ENCODE data around the gene ST3GAL4. TPM values are rescaled to one million over a fixed set of nuclear protein-coding genes. Genes with fewer than 3 reads are reported as not detected.
"Not testable (repeated sequence)": the region's sequence is repeated elsewhere in the genome, so short reads cannot be mapped to it uniquely, and the experiment has no call there.

The ST3GAL4 gene
- 13.2 and 14.1 TPM in 2 replicates for total RNA-seq

DNA sequence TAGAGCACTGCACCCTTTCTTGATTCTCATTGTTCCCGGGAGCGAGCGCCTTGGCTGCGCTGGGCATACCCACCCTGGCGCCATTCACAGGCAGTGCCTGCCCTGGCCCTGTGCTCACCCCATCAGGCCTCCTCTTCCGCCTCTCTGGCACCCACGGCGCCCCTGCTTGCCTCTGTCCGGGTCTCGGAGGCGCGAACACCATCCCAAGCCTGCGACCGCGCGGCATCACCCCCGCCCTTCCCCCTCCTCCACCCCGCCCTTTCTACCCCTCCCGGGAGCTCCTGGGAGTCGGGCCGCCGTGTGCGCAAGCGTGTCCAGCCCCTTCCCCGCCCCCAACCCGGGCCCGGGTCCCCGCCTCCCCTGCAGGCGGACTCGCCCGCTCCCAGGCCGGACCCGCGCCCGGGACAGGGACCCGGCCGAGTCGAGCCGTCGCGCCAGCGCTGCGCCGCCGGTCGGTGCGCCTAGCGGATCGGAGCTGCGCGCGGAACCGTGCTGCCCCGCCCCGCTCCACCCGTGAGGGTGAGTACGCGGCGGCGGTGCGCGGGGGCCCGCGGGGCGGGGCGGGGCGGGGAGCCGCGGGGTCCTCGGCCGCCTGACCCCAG lies at the start of gene ST3GAL4:
Gene ST3GAL4, plus strand, starts transcription at position 363 of the 602 bp plus-strand sequence. CDS start 50,470 bp downstream, outside the sequence.
- H3K4me1 Mint-ChIP-seq (ENCODE audit: low read depth), result peaks cover 36% of the 10 kb centered on the region
- DNase-seq (ENCODE audit: low spot score), result peak; percentile 64
- peak within 1 kb of the TSS; percentile 92 for H3K27ac Mint-ChIP-seq
- H3K27me3 Mint-ChIP-seq (ENCODE audit: insufficient read depth), result no peaks in the 10 kb centered on the region
- intact Hi-C loops (cut with micrococcal nuclease), result loop anchor here (1.0 to 2.0 kb wide), 5 partner anchors 51 to 468 kb away; partner anchors contain the start of genes CDON, DCPS, DDX25 and FAM118B
- no peaks in the 10 kb centered on the region for H3K9me3 Mint-ChIP-seq
- H3K36me3 Mint-ChIP-seq (ENCODE audit: low read depth), result peaks cover 16% of the 10 kb centered on the region
- peak within 1 kb of the TSS; percentile 95 for H3K4me3 Mint-ChIP-seq

GRCh38 chr11:126305699-126306098 lies 49.8 kb upstream of the ST3GAL4 start:
- peak overlapping the region; percentile 78 for H3K27ac Mint-ChIP-seq
- H3K36me3 Mint-ChIP-seq (ENCODE audit: low read depth), result peaks cover 30% of the 10 kb centered on the region
- H3K4me3 Mint-ChIP-seq, result peak overlapping the region; percentile 78
- H3K9me3 Mint-ChIP-seq, result no peaks in the 10 kb centered on the region
- H3K4me1 Mint-ChIP-seq (ENCODE audit: low read depth), result peaks cover 43% of the 10 kb centered on the region
- DNase-seq (ENCODE audit: low spot score), result no peak
- H3K27me3 Mint-ChIP-seq (ENCODE audit: insufficient read depth), result no peaks in the 10 kb centered on the region
- intact Hi-C loops (cut with micrococcal nuclease), result loop anchor here (2.0 to 5.0 kb wide), 2 partner anchors 403 to 687 kb away; partner anchors contain the start of gene PUS3

DNA sequence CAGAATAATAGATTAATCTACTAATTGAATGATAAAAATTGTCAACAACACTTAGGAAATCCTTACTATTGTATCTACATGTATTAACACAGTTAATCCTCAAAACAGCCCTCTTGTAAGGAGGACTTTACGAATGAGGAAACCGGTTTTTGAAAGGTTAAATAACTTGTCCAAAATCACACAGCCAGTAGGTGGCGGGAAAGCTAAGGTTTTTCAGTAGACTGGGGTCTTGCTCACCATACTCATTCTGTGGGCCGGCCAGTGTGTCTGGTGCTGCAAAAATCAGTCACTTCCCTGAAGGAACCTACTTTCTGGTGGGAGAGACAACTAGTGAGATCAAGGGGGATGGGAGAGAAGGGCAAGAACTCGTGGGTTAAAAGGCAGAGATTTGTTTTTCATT lies 47.8 kb upstream of the ST3GAL4 start:
- intact Hi-C loops (cut with micrococcal nuclease), result loop anchor here (5.0 kb wide), 1 partner anchor 685 kb away; no protein-coding TSS in a partner anchor
- Mint-ChIP-seq H3K27ac (no peak overlapping the region), H3K4me1 (ENCODE audit: low read depth) (peaks cover 46% of the 10 kb centered on the region), H3K4me3 (no peak overlapping the region), H3K27me3 (ENCODE audit: insufficient read depth) (no peaks in the 10 kb centered on the region), H3K9me3 (no peaks in the 10 kb centered on the region), H3K36me3 (ENCODE audit: low read depth) (peaks cover 33% of the 10 kb centered on the region)
- DNase-seq (ENCODE audit: low spot score), result no peak

- Mint-ChIP-seq H3K4me3 (no peak overlapping the region), H3K27me3 (ENCODE audit: insufficient read depth) (no peaks in the 10 kb centered on the region), H3K27ac (no peak overlapping the region), H3K36me3 (ENCODE audit: low read depth) (peaks cover 32% of the 10 kb centered on the region), H3K4me1 (ENCODE audit: low read depth) (peaks cover 42% of the 10 kb centered on the region), H3K9me3 (no peaks in the 10 kb centered on the region)
- intact Hi-C loops (cut with micrococcal nuclease), result loop anchor here (5.0 kb wide), 1 partner anchor 684 kb away; no protein-coding TSS in a partner anchor
- DNase-seq (ENCODE audit: low spot score), result no peak
Observed at GRCh38 chr11:126308271-126308671, 47.2 kb upstream of the ST3GAL4 start.

DNA sequence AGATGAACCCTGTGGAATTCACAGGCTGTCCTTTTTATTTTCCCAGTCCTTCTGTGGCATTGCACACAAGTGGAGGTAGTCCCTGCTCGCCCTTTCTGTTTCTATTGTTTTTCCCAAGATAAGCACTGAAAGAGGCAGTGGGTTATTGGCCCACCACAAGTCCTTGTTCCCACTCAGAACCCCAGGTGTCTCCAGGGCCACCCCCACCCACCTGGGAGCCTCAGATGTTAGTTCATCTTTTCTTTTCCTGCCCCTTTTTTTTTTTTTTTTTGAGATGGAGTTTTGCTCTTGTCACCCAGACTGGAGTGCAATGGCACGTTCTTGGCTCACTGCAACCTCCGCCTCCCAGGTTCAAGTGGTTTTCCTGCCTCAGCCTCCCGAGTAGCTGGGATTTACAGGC lies 46.7 kb upstream of the ST3GAL4 start:
- peaks cover 44% of the 10 kb centered on the region for H3K4me1 Mint-ChIP-seq (ENCODE audit: low read depth)
- not testable (repeated sequence) for H3K27me3 Mint-ChIP-seq (ENCODE audit: insufficient read depth)
- intact Hi-C loops (cut with micrococcal nuclease), result loop anchor here (5.0 kb wide), 1 partner anchor 684 kb away; no protein-coding TSS in a partner anchor

GRCh38 chr11:126310200-126310991 lies 45.1 kb upstream of the ST3GAL4 start:
- Mint-ChIP-seq H3K27ac (peak overlapping the region; percentile 13), H3K4me1 (ENCODE audit: low read depth) (peaks cover 39% of the 10 kb centered on the region)
- intact Hi-C loops (cut with micrococcal nuclease), result loop anchor here (1.0 kb wide), 2 partner anchors 106 to 130 kb away; no protein-coding TSS in a partner anchor

More for the DNA sequence above, 46.7 kb upstream of the ST3GAL4 start:
- H3K36me3 Mint-ChIP-seq (ENCODE audit: low read depth), result peaks cover 29% of the 10 kb centered on the region
- H3K4me3 Mint-ChIP-seq; H3K27ac Mint-ChIP-seq; H3K9me3 Mint-ChIP-seq; DNase-seq (ENCODE audit: low spot score): not testable (repeated sequence)

DNA sequence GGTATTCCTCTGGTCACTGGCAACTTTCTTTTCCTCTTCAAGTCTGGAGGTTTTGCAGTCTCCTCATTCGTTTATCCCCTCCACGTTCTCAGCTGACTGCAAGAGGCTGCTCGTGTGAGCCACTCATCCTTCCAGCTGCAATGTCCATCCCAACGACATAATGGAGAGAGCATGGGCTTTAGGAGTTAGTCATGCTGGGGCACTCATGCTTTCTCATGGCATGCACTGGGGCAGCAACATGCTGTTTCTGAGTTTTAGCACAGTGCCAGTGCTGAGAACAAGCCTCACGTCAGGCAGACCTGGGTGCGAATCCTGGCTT lies 44.5 kb upstream of the ST3GAL4 start:
- DNase-seq (ENCODE audit: low spot score), result no peak
- Mint-ChIP-seq H3K27ac (no peak overlapping the region), H3K27me3 (ENCODE audit: insufficient read depth) (no peaks in the 10 kb centered on the region), H3K9me3 (peaks cover 1% of the 10 kb centered on the region), H3K4me3 (no peak overlapping the region), H3K4me1 (ENCODE audit: low read depth) (peaks cover 34% of the 10 kb centered on the region), H3K36me3 (ENCODE audit: low read depth) (peaks cover 32% of the 10 kb centered on the region)
- intact Hi-C loops (cut with micrococcal nuclease), result loop anchor here (1.0 kb wide), 2 partner anchors 105 to 129 kb away; no protein-coding TSS in a partner anchor

More at GRCh38 chr11:126310200-126310991, 45.1 kb upstream of the ST3GAL4 start:
- Mint-ChIP-seq H3K9me3 (no peaks in the 10 kb centered on the region), H3K4me3 (no peak overlapping the region), H3K36me3 (ENCODE audit: low read depth) (peaks cover 34% of the 10 kb centered on the region), H3K27me3 (ENCODE audit: insufficient read depth) (no peaks in the 10 kb centered on the region)
- DNase-seq (ENCODE audit: low spot score), result peak; percentile 41

DNA sequence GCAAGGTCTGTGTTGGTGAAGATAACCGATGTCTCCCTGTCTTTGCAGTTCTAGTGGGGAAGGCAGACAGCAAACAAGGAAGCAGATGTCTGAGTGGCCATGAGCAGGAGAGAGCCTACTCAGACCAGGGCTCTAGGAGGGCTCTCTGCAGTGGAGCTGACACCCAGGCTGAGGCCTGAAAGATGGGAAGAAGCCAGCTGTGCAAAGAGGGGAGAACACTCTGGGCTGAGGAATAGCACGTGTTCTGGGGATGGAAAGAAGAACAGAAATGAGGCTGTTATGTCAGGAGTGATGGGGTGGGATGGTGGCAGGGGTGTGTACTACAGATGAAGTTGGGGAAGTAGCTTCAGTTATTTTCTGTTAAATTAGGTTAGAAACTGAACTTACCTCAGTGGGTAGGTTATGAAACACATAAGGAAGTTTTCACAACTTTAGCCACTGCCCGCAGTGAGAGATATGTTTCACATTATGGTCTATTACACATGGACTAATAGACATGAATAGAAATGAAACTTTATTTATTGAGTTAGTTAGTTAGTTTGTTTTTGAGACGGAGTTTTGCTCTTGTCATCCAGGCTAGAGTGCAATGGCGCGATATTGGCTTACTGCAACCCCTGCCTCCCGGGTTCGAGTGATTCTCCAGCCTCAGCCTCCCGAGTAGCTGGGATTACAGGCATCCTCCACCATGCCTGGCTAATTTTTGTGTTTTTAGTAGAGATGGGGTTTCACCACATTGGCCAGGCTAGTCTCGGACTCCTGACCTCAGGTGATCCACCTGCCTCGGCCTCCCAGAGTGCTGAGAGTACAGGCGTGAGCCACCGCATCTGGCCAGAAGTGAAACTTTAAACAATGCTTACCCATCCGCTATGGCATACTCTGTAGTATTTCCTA lies 43.8 kb upstream of the ST3GAL4 start:
- Mint-ChIP-seq H3K9me3 (peaks cover 6% of the 10 kb centered on the region), H3K36me3 (ENCODE audit: low read depth) (peaks cover 34% of the 10 kb centered on the region), H3K27ac (no peak overlapping the region), H3K4me1 (ENCODE audit: low read depth) (peaks cover 39% of the 10 kb centered on the region), H3K4me3 (no peak overlapping the region), H3K27me3 (ENCODE audit: insufficient read depth) (no peaks in the 10 kb centered on the region)
- DNase-seq (ENCODE audit: low spot score), result no peak
- intact Hi-C loops (cut with micrococcal nuclease), result no loop called here

- Mint-ChIP-seq H3K36me3 (ENCODE audit: low read depth) (peaks cover 38% of the 10 kb centered on the region), H3K4me3 (no peak overlapping the region), H3K9me3 (peaks cover 6% of the 10 kb centered on the region), H3K27ac (no peak overlapping the region), H3K27me3 (ENCODE audit: insufficient read depth) (no peaks in the 10 kb centered on the region), H3K4me1 (ENCODE audit: low read depth) (peaks cover 42% of the 10 kb centered on the region)
- no peak for DNase-seq (ENCODE audit: low spot score)
- intact Hi-C loops (cut with micrococcal nuclease), result no loop called here
Observed at GRCh38 chr11:126312961-126313360, 42.5 kb upstream of the ST3GAL4 start.

GRCh38 chr11:126313826-126314225 lies 41.7 kb upstream of the ST3GAL4 start:
- Mint-ChIP-seq H3K27ac (no peak overlapping the region), H3K9me3 (peaks cover 6% of the 10 kb centered on the region), H3K36me3 (ENCODE audit: low read depth) (peaks cover 38% of the 10 kb centered on the region), H3K4me1 (ENCODE audit: low read depth) (peaks cover 46% of the 10 kb centered on the region), H3K4me3 (no peak overlapping the region), H3K27me3 (ENCODE audit: insufficient read depth) (no peaks in the 10 kb centered on the region)
- intact Hi-C loops (cut with micrococcal nuclease), result no loop called here
- no peak for DNase-seq (ENCODE audit: low spot score)

DNA sequence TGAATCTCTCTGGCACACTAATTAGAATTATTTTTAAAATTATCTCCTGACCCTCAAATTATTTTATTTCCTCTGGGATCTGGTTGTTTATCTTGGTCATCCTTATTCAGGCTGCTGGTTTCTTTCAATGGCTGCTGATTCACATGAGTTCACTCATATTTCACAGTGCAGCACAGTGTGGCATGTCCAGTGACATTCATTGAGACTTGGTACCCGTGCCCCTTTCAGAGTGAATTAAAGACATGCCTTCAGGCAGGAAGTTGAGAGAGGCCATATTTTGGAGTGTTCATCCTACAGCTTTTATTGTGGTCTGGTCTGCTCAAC lies 38.1 kb upstream of the ST3GAL4 start:
- Mint-ChIP-seq H3K4me3 (peak overlapping the region; percentile 22), H3K4me1 (ENCODE audit: low read depth) (peaks cover 51% of the 10 kb centered on the region), H3K36me3 (ENCODE audit: low read depth) (peaks cover 31% of the 10 kb centered on the region), H3K9me3 (peaks cover 6% of the 10 kb centered on the region), H3K27me3 (ENCODE audit: insufficient read depth) (no peaks in the 10 kb centered on the region), H3K27ac (peak overlapping the region; percentile 73)
- intact Hi-C loops (cut with micrococcal nuclease), result loop anchor here (5.0 kb wide), 1 partner anchor 35 kb away; no protein-coding TSS in a partner anchor
- no peak for DNase-seq (ENCODE audit: low spot score)

- Mint-ChIP-seq H3K9me3 (peaks cover 6% of the 10 kb centered on the region), H3K27me3 (ENCODE audit: insufficient read depth) (no peaks in the 10 kb centered on the region), H3K27ac (peak overlapping the region; percentile 73), H3K36me3 (ENCODE audit: low read depth) (peaks cover 31% of the 10 kb centered on the region), H3K4me1 (ENCODE audit: low read depth) (peaks cover 51% of the 10 kb centered on the region), H3K4me3 (peak overlapping the region; percentile 22)
- no peak for DNase-seq (ENCODE audit: low spot score)
- intact Hi-C loops (cut with micrococcal nuclease), result loop anchor here (1.0 to 5.0 kb wide), 2 partner anchors 14 to 34 kb away; partner anchors contain the start of gene DCPS
Observed at GRCh38 chr11:126317756-126318573, 37.5 kb upstream of the ST3GAL4 start.
